ENCODE results near the gene GPR6. TPM values are rescaled to one million over a fixed set of nuclear protein-coding genes. Genes with fewer than 3 reads are reported as not detected.

The GPR6 gene
- total and polyA plus RNA-seq, 2 donors (not counting 1 experiment from before 2014, with no cell fraction given), result not detected

GRCh38 chr6:110017946-110018345 is 39.8 kb downstream of the GPR6 start:
- H3K27ac Mint-ChIP-seq, result no peak overlapping the region
- intact Hi-C loops (cut with micrococcal nuclease), result no loop called here
- no peaks in the 10 kb centered on the region for H3K9me3 Mint-ChIP-seq (ENCODE audit: insufficient read depth)
- H3K9ac ChIP-seq (ENCODE audit: low read length), result no peak overlapping the region
- no peaks in the 10 kb centered on the region for H3K79me2 ChIP-seq (ENCODE audit: control insufficient read depth, insufficient read depth, low read length)
- no peak overlapping the region for H3K27ac ChIP-seq (ENCODE audit: low read length in 2 of 2)
- H3K4me3 ChIP-seq (ENCODE audit: control extremely low read depth in 1 of 5, extremely low read depth in 1 of 5, insufficient read depth in 1 of 5, low read depth in 2 of 5, low read length in 4 of 5), result no peak overlapping the region
- no peak overlapping the region for H3K4me3 Mint-ChIP-seq
- no peaks in the 10 kb centered on the region for H3K36me3 ChIP-seq (replicated peaks in 1 of 2; ENCODE audit: control extremely low read depth in 1 of 2, control insufficient read depth in 1 of 2, extremely low read depth in 1 of 2, insufficient read depth in 2 of 2, low read length in 1 of 2)
- peaks cover 12 to 13% of the 10 kb centered on the region in 2 donors for H3K4me1 ChIP-seq (ENCODE audit: control insufficient read depth in 2 of 2, insufficient read depth in 2 of 2, low read length in 2 of 2)
- H2AFZ ChIP-seq (ENCODE audit: insufficient read depth, low read depth, low read length, poor library complexity, severe bottlenecking), result no peak overlapping the region
- H3K9me3 ChIP-seq (ENCODE audit: control extremely low read depth in 1 of 3, control insufficient read depth in 2 of 3, insufficient read depth in 1 of 3, low read length in 2 of 3), result no peaks in the 10 kb centered on the region
- ChIA-PET POLR2A (no interaction called here), CTCF (no interaction called here)
- TF ChIP-seq EZH2 (IDR thresholded peaks at IDR 0.05; ENCODE audit: borderline replicate concordance, insufficient read depth, low read depth, low read length, poor library complexity, severe bottlenecking) (no peak), CTCF (IDR thresholded peaks at IDR 0.05) (no peak)
- peaks cover 0 to 2% (median 0%) of the 10 kb centered on the region in 4 experiments for H3K27me3 ChIP-seq (replicated peaks in 1 of 4; ENCODE audit: control extremely low read depth in 1 of 4, control insufficient read depth in 3 of 4, insufficient read depth in 4 of 4, low read length in 3 of 4)
- H3K27me3 Mint-ChIP-seq, result peaks cover 15% of the 10 kb centered on the region
- 79% methylated on average over 4 of the region's 7 CpGs for WGBS (ENCODE audit: insufficient coverage)
- no peak for DNase-seq
- ATAC-seq (ENCODE audit: low read depth), result no peak
- peaks cover 15% of the 10 kb centered on the region for H3K4me1 Mint-ChIP-seq
- no peaks in the 10 kb centered on the region for H4K20me1 ChIP-seq (ENCODE audit: control insufficient read depth, insufficient read depth, low read length, poor library complexity, severe bottlenecking)
- H3K4me2 ChIP-seq (replicated peaks; ENCODE audit: low read depth, low read length, poor library complexity, severe bottlenecking), result no peak overlapping the region

- Histone ChIP-seq H3K4me2 (replicated peaks; ENCODE audit: low read depth, low read length, poor library complexity, severe bottlenecking) (no peak overlapping the region), H2AFZ (ENCODE audit: insufficient read depth, low read depth, low read length, poor library complexity, severe bottlenecking) (no peak overlapping the region), H3K36me3 (replicated peaks in 1 of 2; ENCODE audit: control extremely low read depth in 1 of 2, control insufficient read depth in 1 of 2, extremely low read depth in 1 of 2, insufficient read depth in 2 of 2, low read length in 1 of 2) (no peaks in the 10 kb centered on the region), H3K27me3 (replicated peaks in 1 of 4; ENCODE audit: control extremely low read depth in 1 of 4, control insufficient read depth in 3 of 4, insufficient read depth in 4 of 4, low read length in 3 of 4) (peaks cover 0 to 2% (median 0%) of the 10 kb centered on the region in 4 experiments), H4K20me1 (ENCODE audit: control insufficient read depth, insufficient read depth, low read length, poor library complexity, severe bottlenecking) (no peaks in the 10 kb centered on the region), H3K27ac (ENCODE audit: low read length in 2 of 2) (no peak overlapping the region), H3K79me2 (ENCODE audit: control insufficient read depth, insufficient read depth, low read length) (no peaks in the 10 kb centered on the region), H3K9ac (ENCODE audit: low read length) (no peak overlapping the region), H3K4me3 (ENCODE audit: control extremely low read depth in 1 of 5, extremely low read depth in 1 of 5, insufficient read depth in 1 of 5, low read depth in 2 of 5, low read length in 4 of 5) (no peak overlapping the region), H3K9me3 (ENCODE audit: control extremely low read depth in 1 of 3, control insufficient read depth in 2 of 3, insufficient read depth in 1 of 3, low read length in 2 of 3) (no peaks in the 10 kb centered on the region), H3K4me1 (ENCODE audit: control insufficient read depth in 2 of 2, insufficient read depth in 2 of 2, low read length in 2 of 2) (peaks cover 12 to 13% of the 10 kb centered on the region in 2 donors)
- intact Hi-C loops (cut with micrococcal nuclease), result no loop called here
- H3K4me1 Mint-ChIP-seq, result peaks cover 15% of the 10 kb centered on the region
- 100% methylated on average over 1 of the region's 5 CpGs for WGBS (ENCODE audit: insufficient coverage)
- no peak for ATAC-seq (ENCODE audit: low read depth)
- H3K27me3 Mint-ChIP-seq, result peaks cover 13% of the 10 kb centered on the region
- POLR2A ChIA-PET, result no interaction called here
- H3K4me3 Mint-ChIP-seq, result no peak overlapping the region
- DNase-seq, result no peak
- TF ChIP-seq EZH2 (IDR thresholded peaks at IDR 0.05; ENCODE audit: borderline replicate concordance, insufficient read depth, low read depth, low read length, poor library complexity, severe bottlenecking), result no peak
- TF ChIP-seq CTCF (IDR thresholded peaks at IDR 0.05), result no peak
- H3K9me3 Mint-ChIP-seq (ENCODE audit: insufficient read depth), result no peaks in the 10 kb centered on the region
- CTCF ChIA-PET, result no interaction called here
- no peak overlapping the region for H3K27ac Mint-ChIP-seq
Measured at GRCh38 chr6:110018486-110018885, 40.4 kb downstream of the GPR6 start.
